ENCODE results near the gene PKP3. TPM values are rescaled to one million over a fixed set of nuclear protein-coding genes. Genes with fewer than 3 reads are reported as not detected.

The PKP3 gene
- total and polyA plus RNA-seq, 2 donors from 2014 or later = 1.9 to 3.6 TPM

- Histone ChIP-seq H3K27me3 (ENCODE audit: control insufficient read depth, insufficient read depth, low read length) (no peaks in the 10 kb centered on the region), H3K27ac (ENCODE audit: low read depth in 2 of 2, low read length in 2 of 2) (no peak overlapping the region), H3K9ac (ENCODE audit: low read length in 3 of 3) (no peak overlapping the region), H3K4me3 (ENCODE audit: low read length in 3 of 3) (no peak overlapping the region), H3K9me3 (ENCODE audit: control insufficient read depth in 2 of 3, insufficient read depth in 1 of 3, low read length in 3 of 3) (no peaks in the 10 kb centered on the region), H3K4me1 (ENCODE audit: control insufficient read depth in 2 of 3, insufficient read depth in 2 of 3, low read depth in 1 of 3, low read length in 3 of 3) (no peaks in the 10 kb centered on the region), H3K36me3 (ENCODE audit: control insufficient read depth in 2 of 3, insufficient read depth in 3 of 3, low read length in 3 of 3) (no peaks in the 10 kb centered on the region)
- peak in 1 of 5 donors; percentile 24 for DNase-seq
- no peak for FAIRE-seq
- intact Hi-C loops (cut with DNase I) = no loop called here
- TF ChIP-seq, protein P1, sequence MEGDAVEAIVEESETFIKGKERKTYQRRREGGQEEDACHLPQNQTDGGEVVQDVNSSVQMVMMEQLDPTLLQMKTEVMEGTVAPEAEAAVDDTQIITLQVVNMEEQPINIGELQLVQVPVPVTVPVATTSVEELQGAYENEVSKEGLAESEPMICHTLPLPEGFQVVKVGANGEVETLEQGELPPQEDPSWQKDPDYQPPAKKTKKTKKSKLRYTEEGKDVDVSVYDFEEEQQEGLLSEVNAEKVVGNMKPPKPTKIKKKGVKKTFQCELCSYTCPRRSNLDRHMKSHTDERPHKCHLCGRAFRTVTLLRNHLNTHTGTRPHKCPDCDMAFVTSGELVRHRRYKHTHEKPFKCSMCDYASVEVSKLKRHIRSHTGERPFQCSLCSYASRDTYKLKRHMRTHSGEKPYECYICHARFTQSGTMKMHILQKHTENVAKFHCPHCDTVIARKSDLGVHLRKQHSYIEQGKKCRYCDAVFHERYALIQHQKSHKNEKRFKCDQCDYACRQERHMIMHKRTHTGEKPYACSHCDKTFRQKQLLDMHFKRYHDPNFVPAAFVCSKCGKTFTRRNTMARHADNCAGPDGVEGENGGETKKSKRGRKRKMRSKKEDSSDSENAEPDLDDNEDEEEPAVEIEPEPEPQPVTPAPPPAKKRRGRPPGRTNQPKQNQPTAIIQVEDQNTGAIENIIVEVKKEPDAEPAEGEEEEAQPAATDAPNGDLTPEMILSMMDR (IDR thresholded peaks at IDR 0.05; ENCODE audit: borderline replicate concordance, extremely low read depth, insufficient read depth) = no peak
These were observed 34.3 kb downstream of the PKP3 start for GRCh38 chr11:428295-428694.

DNA sequence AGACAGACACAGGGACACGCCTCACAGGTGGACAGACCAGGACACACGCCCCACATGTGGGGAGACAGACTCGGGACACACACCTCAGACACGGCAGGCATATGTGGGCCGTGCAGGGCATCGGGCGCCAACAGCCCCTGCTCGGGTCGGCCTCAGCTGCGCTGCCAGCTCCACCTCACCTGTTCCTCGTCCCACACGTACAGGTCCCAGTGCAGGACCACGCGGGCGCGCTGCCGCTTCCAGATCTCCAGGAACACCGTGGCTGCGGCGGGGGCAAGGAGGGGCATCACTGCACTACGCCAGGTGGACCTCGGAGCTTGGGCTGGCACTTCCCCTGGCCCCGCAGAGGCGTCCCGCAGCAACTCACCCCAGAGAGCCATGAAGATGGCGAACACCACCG is 35.4 kb downstream of the PKP3 start:
- no peak for FAIRE-seq
- Histone ChIP-seq H3K4me3 (ENCODE audit: low read length in 3 of 3) (no peak overlapping the region), H3K9me3 (ENCODE audit: control insufficient read depth in 2 of 3, insufficient read depth in 1 of 3, low read length in 3 of 3) (no peaks in the 10 kb centered on the region), H3K36me3 (ENCODE audit: control insufficient read depth in 2 of 3, insufficient read depth in 3 of 3, low read length in 3 of 3) (no peaks in the 10 kb centered on the region), H3K27me3 (ENCODE audit: control insufficient read depth, insufficient read depth, low read length) (no peaks in the 10 kb centered on the region), H3K9ac (ENCODE audit: low read length in 3 of 3) (no peak overlapping the region), H3K4me1 (ENCODE audit: control insufficient read depth in 2 of 3, insufficient read depth in 2 of 3, low read depth in 1 of 3, low read length in 3 of 3) (no peaks in the 10 kb centered on the region), H3K27ac (ENCODE audit: low read depth in 2 of 2, low read length in 2 of 2) (no peak overlapping the region)
- TF ChIP-seq, protein P1 (IDR thresholded peaks at IDR 0.05; ENCODE audit: borderline replicate concordance, extremely low read depth, insufficient read depth) = no peak
- intact Hi-C loops (cut with DNase I) = no loop called here
- no peak for DNase-seq

DNA sequence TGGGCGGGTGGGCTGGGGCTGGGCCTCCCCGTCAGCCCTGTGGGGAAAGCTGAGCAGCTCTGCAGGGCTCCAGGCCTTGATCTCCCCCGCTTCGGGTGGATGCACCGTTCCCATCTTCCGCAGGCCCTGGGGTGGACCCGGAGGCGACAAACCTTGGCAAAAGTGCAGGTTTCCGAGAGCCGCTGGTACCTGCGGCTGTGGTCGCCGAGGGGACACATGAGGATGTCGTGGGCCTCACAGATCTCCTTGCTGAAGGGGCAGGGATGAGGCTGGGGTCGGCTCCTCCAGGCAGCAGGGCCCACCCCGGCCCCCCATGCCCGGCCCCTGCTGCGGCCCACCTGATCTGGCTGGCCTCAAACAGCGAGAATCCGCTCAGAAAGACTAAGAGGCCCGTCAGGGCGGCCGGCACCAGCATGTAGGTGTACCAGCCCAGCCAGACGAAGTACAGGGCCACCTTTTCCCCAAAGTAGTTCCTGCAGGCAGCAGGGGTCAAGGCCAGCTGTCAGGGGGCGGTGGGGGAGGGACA is 36.0 kb downstream of the PKP3 start:
- no peak for FAIRE-seq
- TF ChIP-seq, protein P1 (IDR thresholded peaks at IDR 0.05; ENCODE audit: borderline replicate concordance, extremely low read depth, insufficient read depth) = no peak
- Histone ChIP-seq H3K27ac (ENCODE audit: low read depth in 2 of 2, low read length in 2 of 2) (no peak overlapping the region), H3K4me1 (ENCODE audit: control insufficient read depth in 2 of 3, insufficient read depth in 2 of 3, low read depth in 1 of 3, low read length in 3 of 3) (no peaks in the 10 kb centered on the region), H3K36me3 (ENCODE audit: control insufficient read depth in 2 of 3, insufficient read depth in 3 of 3, low read length in 3 of 3) (no peaks in the 10 kb centered on the region), H3K9me3 (ENCODE audit: control insufficient read depth in 2 of 3, insufficient read depth in 1 of 3, low read length in 3 of 3) (no peaks in the 10 kb centered on the region), H3K27me3 (ENCODE audit: control insufficient read depth, insufficient read depth, low read length) (no peaks in the 10 kb centered on the region), H3K4me3 (ENCODE audit: low read length in 3 of 3) (no peak overlapping the region), H3K9ac (ENCODE audit: low read length in 3 of 3) (no peak overlapping the region)
- intact Hi-C loops (cut with DNase I) = no loop called here
- peak in 1 of 5 donors; percentile 36 for DNase-seq

- no peaks in the 10 kb centered on the region for H3K36me3 ChIP-seq (ENCODE audit: control insufficient read depth in 2 of 3, insufficient read depth in 3 of 3, low read length in 3 of 3)
- H3K27ac ChIP-seq (ENCODE audit: low read depth in 2 of 2, low read length in 2 of 2) = no peak overlapping the region
- FAIRE-seq = no peak
- TF ChIP-seq, protein P1 (IDR thresholded peaks at IDR 0.05; ENCODE audit: borderline replicate concordance, extremely low read depth, insufficient read depth) = no peak
- H3K9me3 ChIP-seq (ENCODE audit: control insufficient read depth in 2 of 3, insufficient read depth in 1 of 3, low read length in 3 of 3) = no peaks in the 10 kb centered on the region
- no peak overlapping the region for H3K9ac ChIP-seq (ENCODE audit: low read length in 3 of 3)
- intact Hi-C loops (cut with DNase I) = no loop called here
- no peak overlapping the region for H3K4me3 ChIP-seq (ENCODE audit: low read length in 3 of 3)
- no peaks in the 10 kb centered on the region for H3K27me3 ChIP-seq (ENCODE audit: control insufficient read depth, insufficient read depth, low read length)
- no peak for DNase-seq
- H3K4me1 ChIP-seq (ENCODE audit: control insufficient read depth in 2 of 3, insufficient read depth in 2 of 3, low read depth in 1 of 3, low read length in 3 of 3) = no peaks in the 10 kb centered on the region
These were observed 37.9 kb downstream of the PKP3 start for GRCh38 chr11:431921-432320.
